HG03521 (cell line): ENCODE results near the gene SULT2B1.

ENCODE experiments used
- ATAC-seq: cut with Tn5 transposase; IDR thresholded peaks from one replicate; pipeline ENCODE4 v1.9.1; 2021; ENCODE audit warnings: mild to moderate bottlenecking, moderate library complexity; ENCODE audit not compliant: unreplicated experiment

Gene SULT2B1

DNA sequence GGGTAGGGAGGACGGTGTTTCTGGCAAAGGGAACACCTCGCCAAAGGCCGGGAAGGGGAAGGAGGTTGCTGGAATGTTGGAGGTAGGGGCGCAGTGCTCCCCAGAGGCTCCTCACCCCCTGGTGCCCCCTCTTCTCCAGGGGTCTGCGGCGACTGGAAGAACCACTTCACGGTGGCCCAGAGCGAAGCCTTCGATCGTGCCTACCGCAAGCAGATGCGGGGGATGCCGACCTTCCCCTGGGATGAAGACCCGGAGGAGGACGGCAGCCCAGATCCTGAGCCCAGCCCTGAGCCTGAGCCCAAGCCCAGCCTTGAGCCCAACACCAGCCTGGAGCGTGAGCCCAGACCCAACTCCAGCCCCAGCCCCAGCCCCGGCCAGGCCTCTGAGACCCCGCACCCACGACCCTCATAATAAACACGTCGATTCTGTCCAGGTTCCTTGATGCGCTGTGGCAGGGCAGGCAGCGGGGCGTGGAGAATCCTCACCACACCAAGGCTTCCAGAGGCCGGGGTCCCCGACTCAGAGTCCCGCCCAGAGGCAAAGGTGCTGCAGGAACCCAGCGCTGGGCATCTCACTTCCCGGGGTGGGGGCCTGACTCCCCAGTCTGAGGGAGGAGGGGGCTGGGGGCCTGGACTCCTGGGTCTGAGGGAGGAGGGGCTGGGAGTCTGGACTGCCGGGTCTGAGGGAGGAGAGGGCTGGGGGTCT lies 47.2 kb downstream of the SULT2B1 start:
- no peak for ATAC-seq

DNA sequence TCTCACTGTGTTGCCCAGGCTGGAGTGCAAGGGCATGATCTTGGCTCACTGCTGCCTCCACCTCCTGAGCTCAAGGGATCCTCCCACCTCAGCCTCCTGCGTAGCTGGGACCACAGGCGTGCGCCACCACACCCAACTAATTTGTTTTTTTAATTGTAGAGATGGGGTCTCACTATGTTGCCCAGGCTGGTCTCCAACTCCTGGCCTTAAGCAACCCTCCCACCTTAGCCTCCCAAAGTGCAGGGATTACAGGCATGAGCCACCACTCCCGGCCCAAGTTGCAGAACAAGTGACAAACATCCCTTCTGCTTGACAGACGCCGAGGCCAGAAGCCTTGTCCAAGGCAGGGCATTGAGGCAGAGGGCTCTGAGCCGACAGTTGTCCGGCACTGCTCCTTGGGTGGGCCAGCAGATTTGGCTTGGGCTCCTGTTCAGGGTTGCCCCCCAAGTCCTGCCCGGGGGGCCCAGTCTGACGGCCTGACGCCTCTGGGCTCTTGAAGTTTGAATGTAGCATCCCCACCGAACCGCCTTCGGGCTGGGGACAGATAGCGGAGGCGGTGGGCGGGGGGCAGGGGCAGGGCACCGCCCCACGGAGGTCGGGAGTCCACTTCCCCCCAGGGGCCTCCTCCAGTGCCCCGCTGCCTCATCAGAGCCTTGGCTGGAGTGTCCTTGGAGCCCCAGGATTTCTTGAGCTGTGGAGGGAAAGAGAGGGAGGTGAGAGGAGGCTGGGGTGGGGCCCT lies 48.9 kb downstream of the SULT2B1 start:
- no peak for ATAC-seq

- no peak for ATAC-seq
Observed at GRCh38 chr19:48603001-48603400, 51.0 kb downstream of the SULT2B1 start.

DNA sequence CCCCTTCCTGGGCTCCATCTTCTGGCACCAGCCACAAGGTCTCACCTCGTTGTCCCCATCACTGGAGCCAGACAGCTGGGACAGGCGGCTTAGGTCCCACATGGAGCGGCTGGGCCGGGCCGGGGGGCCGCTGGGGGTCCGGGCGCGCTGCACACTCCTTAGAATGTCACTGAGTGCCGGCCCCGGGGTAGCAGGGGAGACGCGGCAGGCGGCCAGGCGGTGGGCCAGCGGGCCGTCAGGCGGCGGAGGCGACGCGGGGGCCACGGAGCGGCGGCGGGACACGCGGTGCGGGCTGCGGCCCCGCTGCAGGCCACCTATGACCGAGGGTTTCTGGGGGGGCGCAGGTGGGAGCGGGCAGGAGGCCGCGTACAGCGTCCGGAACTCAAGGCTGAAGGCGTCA lies 51.5 kb downstream of the SULT2B1 start:
- ATAC-seq: no peak

DNA sequence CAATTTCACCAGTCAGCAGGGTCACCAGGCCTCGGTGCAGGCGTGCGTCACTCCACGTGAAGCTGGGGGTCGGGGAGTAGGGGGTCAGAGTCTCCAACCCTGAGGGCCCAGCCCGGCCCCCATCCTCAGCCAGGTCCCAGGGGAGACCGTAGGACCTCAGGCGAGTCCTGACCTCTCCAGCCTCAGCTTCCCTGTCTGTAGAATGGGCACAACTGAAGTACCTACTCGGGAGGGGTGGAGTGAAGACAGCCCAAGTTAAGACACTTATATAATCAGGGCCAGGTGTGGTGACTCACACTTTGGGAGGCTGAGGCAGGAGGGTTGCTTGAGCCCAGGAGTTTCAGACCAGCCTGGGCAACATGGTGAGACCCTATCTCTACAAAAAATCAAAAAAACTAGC lies 51.9 kb downstream of the SULT2B1 start:
- no peak for ATAC-seq

DNA sequence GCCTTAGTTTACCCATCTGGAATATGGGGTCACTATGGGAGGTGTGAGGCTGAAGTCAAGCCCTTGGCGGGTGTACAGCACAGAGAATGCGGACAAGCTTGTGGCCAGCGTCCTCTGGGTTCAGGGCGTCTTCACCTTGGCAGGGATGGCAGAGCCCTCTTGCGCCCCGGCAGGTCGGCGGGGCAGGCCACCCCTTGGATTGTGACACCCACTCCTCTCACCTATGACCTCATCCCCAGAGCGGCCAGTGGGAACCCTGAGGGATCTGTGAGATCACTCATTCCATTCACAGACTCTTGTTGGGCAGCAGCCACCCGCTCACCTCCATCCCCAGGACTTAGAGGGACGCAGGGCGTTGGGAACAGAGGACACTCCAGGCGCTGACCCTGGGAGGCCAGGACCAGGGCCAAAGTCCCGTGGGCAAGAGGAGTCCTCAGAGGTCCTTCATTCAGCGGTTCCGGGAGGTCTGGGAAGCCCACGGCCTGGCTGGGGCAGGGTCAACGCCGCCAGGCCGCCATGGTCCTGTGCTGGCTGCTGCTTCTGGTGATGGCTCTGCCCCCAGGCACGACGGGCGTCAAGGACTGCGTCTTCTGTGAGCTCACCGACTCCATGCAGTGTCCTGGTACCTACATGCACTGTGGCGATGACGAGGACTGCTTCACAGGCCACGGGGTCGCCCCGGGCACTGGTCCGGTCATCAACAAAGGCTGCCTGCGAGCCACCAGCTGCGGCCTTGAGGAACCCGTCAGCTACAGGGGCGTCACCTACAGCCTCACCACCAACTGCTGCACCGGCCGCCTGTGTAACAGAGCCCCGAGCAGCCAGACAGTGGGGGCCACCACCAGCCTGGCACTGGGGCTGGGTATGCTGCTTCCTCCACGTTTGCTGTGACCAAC lies 54.7 kb downstream of the SULT2B1 start, which contains the start of gene SPACA4:
TSS of gene SPACA4 (plus strand) at position 280 of the 896 bp plus-strand sequence. CDS start at position 517, 237 bp downstream.
- no peak for ATAC-seq

DNA sequence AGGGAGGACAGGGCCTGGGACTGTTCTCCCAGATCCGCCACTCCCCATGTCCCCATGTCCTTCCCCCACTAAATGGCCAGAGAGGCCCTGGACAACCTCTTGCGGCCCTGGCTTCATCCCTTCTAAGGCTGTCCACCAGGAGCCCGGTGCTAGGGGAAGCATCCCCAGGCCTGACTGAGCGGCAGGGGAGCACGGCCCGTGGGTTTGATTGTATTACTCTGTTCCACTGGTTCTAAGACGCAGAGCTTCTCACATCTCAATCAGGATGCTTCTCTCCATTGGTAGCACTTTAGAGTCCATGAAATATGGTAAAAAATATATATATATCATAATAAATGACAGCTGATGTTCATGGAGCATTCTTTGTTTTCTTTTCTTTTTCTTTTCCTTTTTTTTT lies 55.4 kb downstream of the SULT2B1 start:
- no peak for ATAC-seq

DNA sequence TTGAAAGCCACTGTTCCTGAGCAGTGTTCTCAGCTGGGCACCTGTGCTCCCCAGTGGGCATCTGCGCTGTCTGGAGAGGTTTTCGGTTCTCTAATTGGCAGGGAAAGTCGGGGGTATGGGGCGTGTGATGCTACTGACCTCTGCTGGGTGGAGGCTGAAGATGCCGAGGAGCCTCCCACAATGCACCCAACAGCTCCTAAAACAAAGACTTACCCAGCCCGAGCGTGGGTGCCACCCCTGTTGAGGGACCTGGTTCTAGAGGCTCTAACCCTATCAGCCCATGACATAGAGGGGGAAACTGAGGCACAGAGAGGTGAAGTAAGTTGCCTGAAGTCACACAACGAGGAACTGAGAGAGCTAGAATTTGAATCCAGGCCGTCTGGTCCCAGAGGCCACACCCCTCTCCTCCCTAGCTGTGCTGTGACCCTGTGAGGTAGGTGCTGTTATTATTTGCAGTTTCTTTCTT lies 56.9 kb downstream of the SULT2B1 start:
- ATAC-seq: no peak

DNA sequence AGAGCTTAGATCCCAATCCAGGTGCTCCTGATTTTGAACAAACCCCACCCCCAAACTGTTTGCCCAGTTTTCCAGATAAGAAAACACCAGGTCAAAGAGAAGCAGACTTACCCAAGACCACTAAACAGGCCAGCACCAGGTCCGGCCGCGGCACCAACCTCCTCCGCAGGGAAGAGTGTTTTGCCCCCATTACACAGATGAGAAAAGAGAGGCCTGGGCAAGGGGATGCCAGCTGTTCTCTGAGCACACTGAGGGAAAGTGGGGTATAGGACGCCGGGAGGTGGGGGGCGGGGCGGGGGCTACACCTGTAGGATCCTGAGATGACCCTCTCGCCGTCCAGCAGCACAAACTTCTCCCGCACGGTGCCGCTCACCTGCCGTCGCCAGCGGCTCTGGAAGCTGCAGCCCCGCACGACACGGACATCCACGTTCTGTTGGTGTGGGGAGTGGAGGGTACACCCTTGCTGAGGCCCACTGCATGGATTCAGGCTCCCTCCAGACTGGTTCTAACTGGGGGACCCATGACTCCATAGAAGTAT lies 57.7 kb downstream of the SULT2B1 start:
- ATAC-seq: no peak

GRCh38 chr19:48611872-48612271 lies 59.9 kb downstream of the SULT2B1 start:
- no peak for ATAC-seq

DNA sequence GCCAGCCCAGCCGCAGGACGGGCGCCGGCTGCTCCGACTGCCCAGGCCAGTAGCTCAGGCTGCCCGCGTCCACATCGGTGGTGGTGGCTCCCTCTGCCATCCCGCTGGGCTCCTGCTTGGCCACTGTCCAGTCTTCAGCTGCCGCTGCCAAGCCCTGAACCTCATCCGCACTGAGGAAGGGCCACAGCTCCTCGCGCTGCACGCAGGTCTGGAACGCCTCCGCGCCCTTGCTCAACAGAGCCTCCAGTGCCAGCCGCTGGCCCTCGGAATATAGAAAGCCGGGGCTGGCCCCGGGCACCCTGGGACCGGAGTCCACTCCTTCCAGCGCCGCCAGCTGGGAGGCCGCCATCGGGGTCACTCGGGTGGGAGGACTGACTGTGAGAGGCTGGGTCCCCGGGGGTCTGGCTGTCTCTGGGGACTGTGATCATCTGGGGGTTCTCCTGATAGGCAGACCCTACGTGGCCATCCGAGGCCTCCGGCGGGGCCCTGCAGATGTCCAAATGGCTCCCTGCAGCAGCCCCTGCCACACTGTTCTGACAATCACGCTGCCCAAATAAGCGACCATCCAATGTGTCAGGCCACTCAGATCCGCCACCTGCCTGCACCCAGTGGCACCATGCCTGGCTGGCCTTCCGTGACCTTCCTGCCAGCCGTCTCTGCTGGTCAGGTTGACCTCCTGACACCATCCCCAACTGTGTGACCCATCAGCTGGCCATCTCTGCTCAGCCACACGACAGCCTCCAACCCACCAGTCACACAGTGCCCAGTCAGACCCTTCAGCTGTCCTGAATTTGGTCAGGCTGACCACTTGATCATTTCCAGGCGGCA lies 61.3 kb downstream of the SULT2B1 start:
- no peak for ATAC-seq

GRCh38 chr19:48613852-48614435 lies 62.0 kb downstream of the SULT2B1 start:
- no peak for ATAC-seq

DNA sequence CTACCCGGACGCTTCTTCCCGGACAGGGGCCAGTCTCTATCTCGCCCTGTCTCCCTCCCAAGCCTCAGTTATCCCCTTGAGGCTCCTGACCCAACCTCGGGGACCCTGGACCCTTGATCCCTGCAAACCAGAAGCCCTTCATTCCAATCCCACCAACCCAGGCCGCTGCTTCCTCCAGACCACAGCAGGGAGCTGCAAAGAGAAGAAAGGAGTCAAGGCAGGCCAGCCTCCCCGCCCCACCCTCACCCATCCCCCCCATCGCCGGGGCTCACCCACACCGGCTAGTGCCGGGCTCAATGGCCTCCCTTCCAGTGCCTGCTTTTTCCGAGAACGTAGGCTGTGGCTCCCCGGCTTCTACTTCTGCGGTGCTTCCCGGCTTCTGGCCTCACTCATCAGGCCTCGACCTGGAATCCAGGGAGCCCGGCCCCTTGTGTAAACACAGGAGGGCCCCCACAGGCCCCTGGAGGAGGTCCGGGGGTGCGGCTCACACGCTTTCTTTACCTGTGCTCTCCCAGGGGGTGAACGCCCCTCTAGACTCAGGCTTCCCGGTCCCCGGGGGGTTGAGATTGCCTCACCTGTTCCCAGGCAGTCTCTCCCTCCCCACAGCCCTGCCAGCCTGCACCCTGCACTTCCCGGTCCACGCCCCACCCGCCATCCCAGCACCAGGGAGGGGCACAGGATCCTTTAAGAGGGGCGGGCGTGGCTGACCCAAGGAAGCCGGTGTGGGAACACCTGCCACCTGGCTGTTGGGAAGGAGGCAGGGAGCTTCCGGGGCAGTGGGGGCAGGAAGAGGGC lies 62.7 kb downstream of the SULT2B1 start, which contains the start of gene FAM83E:
TSS of gene FAM83E (minus strand) at position 641 of the 795 bp plus-strand sequence. CDS start 1,704 bp downstream, outside the sequence.
- no peak for ATAC-seq

DNA sequence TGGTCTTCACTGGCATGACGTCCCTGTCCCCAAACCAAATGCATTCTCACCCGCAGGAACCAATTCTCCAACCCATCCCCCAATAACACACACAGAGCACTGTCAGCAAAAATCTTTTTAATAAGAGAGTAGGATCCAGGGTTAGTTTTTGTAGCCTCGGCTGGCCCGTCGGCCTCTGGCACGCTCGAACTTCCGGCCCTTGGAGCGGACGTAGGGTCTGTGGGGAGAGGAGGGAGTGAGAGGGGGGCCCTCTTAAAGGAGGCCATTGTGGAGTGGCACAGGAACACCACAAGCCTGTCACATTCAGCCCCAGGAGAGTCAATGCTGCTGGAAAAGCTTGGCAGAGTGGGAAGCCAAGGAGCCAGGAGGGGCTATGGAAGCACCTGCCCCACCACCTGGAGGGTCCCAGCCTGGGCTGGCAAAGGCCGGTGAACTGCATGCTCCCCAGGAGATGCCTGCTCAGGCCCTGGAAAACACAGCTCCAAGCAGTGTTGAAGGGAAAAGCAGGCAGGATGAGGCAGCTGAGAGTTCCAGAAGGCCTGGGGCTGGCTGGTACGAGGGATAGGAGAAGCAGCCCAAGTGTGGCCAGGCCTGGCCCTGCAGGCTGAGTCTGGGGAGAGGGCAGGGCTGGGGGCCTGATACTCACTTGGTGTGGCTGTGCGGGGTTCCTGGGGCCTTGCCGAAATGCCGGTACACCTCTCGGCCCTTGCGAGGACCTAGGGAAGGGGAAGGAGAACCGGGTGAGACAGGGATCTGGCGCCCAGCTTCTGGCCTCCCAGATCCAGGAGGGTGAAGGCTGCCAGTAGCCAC lies 63.5 kb downstream of the SULT2B1 start:
- no peak for ATAC-seq

- ATAC-seq: no peak
Observed at GRCh38 chr19:48616041-48616436, 64.1 kb downstream of the SULT2B1 start.

GRCh38 chr19:48616491-48617056 lies 64.6 kb downstream of the SULT2B1 start:
- no peak for ATAC-seq

DNA sequence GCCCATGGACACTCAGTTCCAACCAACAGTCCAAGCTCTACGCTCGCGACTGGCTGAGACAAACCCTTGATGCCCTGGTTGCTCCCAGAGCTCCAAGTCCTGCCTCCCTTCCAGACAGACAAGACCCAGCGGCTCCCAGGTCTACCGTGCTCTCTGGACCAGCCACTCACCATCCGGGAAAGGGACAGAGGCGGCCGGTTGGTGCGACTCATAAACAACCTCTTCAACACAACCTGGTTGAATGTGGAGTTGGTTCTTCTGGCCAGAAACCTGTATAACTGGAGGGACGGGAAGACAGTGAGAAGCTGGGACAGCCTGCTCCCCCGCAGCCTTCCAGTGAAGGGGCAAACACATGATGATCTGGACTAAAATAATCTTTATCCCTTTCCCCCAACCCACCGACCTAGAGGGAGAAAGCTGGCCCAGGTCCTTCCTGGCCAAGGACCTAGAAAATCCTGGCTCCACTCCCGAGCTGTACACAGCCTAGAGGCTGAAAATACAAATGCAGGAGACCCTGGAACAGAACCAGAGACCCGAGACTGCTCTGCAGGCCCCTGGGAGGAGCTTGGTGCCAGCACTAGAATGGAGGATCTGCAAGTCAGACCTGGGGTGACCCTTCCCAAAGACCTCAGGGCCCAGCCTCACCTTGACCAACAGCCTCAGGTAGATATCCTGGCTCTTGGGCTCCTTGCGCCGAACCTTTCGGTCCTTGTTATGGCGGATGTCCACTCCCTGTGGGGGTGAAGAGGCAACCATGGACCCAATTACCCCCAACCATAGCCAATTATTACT lies 65.4 kb downstream of the SULT2B1 start:
- no peak for ATAC-seq
